ENCODE data around the gene EIF4G3.
"Not testable (repeated sequence)": the region's sequence is repeated elsewhere in the genome, so short reads cannot be mapped to it uniquely, and the experiment has no call there.

EIF4G3 gene

DNA sequence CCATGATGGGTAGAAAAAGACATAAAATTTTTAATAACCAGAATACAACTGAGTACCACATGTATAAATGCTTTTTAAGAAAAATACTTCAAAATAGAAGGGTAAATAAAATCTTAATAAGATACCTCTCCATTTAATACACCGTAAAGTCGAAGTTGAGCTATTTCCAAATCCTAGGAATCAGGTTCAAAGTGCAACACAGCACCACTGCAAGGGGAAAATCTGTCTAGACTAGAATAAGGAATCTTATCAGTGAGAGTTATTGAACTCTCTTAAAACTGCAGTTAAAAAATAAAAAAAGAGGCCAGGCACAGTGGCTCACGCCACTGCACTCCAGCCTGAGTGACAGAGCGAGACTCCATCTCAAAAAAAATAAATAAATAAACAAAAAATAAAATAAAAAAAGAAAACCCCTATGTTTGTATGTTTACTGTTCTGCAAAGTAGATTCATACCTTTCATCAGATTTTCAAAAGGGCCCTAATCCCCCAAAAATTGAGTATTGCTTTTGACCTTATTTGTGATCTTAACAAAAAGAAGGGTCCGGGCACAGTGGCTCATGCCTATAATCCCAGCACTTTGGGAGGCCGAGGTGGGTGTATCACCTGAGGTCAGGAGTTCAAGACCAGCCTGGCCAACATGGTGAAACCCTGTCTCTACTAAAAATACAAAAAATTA is 109.0 kb downstream of the EIF4G3 start:
- DNase-seq (ENCODE audit: low spot score): no peak

DNA sequence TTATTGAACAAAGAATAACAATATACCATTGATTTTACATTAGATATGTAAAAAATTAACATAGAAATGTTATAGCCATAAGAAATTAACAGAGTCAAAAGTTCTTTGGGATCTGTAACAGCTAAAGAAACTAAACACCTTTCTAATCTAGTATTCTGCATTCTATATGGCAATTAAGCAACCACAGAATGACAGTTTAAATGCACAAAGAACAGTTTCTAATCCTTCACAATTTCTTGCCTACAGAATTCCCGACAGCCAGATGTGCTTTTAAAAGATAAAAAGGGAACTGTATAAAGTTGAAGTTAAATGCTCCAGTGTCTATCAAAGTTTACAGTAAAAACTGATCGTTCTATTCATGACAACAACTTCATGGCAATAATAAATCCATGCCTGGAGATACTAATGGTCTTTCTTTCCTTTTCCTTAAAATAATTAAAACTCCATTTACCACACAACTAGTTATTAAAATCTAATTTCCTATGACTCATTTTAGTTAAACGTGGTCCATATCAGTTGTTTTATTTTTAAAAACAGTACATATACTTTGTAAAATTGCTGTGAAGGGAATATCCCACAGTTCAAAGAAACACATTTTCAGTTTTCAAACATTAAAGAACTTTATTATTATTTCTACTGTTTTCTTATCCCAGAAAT is 110.2 kb downstream of the EIF4G3 start:
- DNase-seq (ENCODE audit: low spot score): no peak

DNA sequence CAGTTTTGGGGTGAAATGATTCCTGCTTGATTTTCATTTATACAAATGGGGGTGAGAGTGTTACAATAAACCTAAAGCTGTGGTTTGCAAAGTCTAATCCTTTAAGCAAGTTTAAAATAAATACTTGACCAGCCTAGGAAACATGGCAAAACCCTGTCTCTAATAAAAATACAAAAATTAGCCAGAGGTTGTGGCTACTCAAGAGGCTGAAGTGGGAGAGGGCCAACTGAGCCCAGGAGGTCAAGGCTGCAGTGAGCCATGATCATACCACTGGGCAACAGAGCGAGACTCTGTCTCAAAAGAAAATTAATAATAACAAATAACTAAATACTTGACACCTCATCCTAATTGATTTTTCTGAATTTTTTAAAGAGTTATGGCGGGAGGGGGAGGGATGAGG is 110.8 kb downstream of the EIF4G3 start:
- no peak for DNase-seq (ENCODE audit: low spot score)

DNA sequence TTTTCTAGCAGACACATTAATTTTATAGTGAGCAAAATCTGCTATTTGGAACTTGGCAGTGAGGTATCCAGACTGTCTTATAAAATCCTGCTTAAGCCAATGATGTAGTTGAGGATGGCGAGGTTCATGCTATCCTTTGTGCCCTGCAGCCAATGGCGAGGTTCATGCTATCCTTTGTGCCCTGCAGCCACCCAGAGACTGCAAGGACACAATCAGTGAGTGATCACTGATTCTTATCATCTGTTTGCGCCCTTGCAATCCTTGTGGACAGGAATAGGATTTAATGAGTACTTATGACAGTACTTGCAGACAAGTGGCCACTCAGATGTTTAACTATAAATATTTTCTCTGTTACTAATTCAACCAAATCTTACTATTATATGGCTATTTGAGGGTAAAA is 112.6 kb downstream of the EIF4G3 start:
- DNase-seq (ENCODE audit: low spot score): no peak

DNA sequence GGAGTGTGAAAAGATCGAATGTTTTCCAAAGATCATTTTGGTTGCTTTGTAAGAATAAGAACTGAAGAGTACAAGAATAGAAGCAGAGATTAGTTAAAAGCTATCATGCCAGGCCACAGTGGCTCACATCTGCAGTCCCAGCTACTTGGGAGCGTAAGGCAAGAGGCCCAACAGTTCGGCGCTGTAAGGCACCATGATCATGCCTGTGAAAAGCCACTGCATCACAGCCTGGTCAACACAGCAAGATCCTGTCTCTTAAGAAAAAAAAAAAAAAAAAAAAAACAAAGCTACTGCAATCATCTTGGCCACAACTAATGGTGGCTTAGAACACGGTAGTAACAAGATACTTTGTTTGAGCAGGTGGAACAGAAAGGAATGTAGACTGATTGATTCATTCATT is 116.2 kb downstream of the EIF4G3 start:
- no peak for DNase-seq (ENCODE audit: low spot score)

DNA sequence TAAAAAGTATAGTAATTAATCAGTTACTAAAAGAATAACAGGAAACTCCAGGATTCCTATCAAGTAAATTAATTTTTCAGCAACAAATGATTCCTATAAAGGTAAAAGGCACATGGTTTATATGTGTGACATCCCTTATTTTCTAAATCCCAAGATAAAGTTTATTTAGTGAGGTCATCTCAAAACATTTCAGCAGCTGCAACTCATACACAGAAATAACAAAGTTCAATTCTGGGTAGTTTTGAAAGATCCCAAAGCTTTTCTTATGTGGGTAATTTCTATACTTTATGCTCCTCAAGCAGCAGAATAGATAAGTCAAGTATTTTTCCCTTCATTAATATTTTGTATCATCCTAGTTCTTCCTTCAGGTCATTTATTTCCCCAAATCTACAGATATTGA is 117.7 kb downstream of the EIF4G3 start:
- no peak for DNase-seq (ENCODE audit: low spot score)

DNA sequence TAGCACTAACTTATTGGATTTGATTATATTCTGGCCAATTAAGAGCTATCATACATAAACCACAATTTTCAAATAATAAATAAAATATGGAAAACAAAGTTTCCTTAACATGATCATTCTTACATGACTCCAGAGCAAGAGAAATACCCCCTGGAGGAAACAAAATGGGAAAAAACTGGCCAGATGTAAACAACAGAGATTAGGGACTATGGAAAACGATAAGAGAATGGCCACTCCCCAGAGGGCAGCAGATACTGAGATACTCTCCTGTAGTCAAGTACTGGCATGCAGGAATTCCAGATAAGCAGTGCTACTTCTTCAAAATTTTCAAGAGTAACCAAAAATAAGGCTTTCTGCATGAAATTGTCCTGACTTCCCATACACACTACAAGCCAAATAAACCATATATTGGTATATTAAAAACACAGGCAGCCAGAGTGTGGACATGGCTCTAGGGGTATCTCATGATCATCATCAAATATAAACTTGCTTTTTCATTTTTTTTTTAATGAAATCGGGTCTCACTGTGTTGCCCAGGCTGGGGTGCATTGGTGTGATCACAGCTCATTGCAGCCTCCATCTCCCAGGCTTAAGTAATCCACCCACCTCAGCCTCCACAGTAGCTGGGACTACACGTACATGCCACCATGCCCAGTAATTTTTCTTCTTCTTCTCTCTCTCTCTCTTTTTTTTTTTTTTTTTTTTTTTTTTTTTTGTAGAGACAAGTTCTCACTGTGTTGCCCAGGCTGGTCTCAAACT is 118.5 kb downstream of the EIF4G3 start:
- DNase-seq (ENCODE audit: low spot score): no peak

DNA sequence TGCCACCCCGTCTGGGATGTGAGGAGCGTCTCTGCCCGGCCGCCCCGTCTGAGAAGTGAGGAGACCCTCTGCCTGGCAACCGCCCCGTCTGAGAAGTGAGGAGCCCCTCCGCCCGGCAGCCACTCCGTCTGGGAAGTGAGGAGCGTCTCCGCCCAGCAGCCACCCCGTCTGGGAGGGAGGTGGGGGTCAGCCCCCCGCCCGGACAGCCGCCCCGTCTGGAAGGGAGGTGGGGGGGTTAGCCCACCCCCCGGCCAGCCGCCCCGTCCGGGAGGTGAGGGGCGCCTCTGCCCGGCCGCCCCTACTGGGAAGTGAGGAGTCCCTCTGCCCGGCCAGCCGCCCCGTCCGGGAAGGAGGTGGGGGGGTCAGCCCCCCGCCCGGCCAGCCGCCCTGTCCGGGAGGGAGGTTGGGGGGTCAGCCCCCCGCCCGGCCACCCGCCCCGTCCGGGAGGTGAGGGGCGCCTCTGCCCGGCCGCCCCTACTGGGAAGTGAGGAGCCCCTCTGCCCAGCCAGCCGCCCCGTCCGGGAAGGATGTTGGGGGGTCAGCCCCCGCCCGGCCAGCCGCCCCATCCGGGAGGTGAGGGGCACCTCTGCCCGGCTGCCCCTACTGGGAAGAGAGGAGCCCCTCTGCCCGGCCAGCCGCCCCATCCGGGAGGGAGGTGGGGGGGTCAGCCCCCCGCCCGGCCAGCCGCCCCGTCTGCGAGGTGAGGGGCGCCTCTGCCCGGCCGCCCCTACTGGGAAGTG is 123.3 kb downstream of the EIF4G3 start:
- DNase-seq (ENCODE audit: low spot score): not testable (repeated sequence)

DNA sequence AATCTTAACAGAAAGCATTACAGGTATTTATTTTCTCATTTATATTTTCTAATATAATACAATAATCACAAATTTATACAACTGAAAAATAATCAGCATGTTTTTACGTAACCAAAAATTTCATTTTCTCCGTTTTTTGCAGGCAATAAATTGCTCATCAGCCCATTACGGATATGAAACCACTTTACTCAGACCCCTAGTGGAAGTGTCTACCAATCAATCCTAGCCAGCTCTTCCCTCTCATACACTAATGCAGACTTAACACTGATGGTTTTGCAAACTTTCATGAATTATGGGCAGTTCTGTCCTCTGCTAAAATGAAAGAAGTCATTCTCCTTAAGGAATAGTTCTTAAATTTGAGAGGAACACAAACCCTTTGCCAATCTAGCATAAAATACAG is 124.7 kb downstream of the EIF4G3 start:
- DNase-seq (ENCODE audit: low spot score): no peak

DNA sequence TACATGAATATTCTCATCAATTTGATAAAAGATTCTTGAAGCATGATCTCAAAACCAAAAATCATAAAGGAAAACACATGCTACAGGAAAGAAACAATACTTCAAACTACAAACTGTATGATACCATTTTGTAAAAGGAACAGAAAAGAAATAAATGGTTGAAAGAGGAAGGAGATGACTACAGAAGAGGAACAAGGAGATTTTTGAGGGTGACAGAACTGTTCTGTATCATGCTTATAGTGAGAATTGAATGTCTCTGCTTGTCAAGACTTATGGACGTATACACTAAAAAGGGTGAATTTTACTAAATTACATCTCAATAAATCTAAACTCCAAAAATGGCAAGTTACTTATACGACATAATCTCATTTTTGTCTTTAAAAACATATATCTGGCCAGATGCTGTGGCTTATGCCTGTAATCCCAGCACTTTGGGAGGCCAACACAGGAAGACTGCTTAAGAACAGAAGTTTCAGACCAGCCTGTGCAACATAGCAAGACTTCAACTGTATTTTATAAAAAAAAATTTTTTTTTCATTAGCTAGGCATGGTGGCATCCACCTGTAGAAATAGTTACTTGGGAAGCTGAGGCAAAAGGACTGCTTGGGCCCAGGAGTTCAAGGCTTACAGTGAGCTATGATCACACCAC is 125.4 kb downstream of the EIF4G3 start:
- no peak for DNase-seq (ENCODE audit: low spot score)

DNA sequence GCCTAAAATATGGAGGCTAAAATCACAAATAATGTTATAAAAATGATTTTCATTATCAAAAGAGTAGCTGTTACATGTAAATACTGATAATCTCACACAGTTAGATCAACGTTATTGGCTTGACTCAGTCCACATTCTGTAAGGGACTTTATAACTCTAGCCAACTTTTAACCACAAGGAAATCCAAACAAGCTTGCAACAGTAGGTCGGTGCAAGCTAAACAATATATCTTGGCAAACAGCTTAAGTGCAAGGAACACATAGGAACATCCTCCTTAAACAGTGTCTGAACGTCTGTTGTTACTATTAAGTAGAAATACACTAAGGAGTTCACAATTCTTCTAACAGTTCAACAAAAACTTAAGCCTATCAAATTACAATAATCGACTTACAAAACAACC is 126.7 kb downstream of the EIF4G3 start:
- no peak for DNase-seq (ENCODE audit: low spot score)

DNA sequence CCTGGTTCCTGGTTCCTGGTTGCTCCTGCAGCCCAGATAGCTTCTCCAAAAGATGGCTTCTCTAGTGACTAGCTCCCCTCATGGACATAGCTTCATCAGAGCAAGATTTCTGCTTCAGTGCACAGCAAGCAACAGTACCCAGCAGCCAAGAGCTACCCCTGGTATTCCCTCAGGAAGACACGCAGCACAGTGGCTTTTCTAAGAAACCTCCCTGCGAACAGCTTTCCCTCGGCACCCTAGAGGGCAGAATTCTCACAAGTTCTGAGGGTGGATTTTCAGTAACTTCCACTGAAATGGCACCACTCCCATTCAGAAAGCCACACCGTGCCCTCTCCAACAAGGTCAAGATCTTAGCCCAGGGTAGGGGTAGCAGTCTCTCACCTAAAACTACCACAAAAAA is 128.2 kb downstream of the EIF4G3 start:
- no peak for DNase-seq (ENCODE audit: low spot score)

DNA sequence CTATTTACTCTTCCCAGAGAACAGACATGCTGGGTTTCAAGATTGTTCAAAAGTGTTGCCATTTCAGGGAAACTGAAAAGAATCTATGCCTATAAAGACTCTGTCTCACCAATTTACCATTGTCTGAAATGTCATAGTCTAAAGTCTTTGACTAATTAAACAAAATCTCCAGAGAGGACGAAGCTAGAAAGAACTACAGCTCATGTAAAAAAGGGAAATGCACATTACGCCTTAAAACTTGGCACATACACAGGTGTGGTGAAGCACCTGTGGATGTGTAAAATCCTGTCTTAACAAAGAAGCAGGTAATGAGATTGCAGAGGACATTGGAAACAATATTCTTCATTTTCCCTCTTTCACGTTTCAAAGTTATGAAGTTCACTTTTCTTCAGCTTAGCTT is 130.6 kb downstream of the EIF4G3 start:
- no peak for DNase-seq (ENCODE audit: low spot score)

DNA sequence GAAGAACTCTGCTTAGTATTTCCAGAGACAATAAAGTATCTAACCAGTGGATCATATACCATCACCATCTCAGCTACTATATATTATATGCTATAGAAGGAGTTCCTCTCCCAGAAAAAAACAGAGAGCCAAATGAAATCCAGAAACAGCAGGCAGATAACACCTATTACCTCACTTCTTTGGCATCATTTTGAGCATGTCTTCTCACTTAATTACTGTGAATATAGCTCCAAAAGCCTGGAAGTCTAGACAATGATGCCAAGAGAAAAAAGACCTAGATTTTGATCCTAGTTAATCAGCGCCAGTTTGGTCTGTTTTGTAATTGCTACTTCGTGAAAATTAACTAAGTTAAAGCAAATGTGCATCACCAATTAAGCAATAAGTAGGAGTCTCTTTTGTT is 131.3 kb downstream of the EIF4G3 start:
- no peak for DNase-seq (ENCODE audit: low spot score)

DNA sequence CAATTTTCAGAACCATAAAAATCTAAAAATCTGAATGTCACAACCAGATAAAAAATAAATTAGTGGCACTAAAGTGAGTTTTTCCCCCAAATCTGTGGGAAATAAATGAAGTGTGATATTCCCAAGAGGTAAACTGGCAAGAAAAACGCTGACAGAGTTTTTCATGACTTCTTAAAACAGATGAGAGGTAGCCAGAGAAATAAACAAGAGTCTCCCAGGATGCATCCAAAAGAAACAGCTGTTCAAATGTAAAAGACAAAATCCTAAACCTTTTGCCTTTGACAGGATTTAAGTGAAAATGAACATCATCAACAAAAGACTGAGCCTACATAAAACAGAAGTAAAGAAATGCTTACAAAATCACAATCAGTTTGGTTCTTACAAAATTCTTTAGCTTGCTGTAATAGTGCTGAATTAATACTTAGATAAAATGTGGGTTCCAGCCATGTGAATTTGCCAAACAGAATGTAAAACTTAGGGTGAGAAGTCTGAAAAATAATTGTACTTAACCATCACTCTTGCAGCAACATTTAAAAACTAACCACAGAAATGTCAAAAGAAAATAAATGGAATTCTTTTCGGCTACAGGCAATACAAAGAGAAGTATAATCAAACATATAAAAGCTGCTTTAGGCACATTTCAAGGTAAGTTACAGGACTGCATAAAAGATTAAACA is 133.6 kb downstream of the EIF4G3 start:
- no peak for DNase-seq (ENCODE audit: low spot score)

DNA sequence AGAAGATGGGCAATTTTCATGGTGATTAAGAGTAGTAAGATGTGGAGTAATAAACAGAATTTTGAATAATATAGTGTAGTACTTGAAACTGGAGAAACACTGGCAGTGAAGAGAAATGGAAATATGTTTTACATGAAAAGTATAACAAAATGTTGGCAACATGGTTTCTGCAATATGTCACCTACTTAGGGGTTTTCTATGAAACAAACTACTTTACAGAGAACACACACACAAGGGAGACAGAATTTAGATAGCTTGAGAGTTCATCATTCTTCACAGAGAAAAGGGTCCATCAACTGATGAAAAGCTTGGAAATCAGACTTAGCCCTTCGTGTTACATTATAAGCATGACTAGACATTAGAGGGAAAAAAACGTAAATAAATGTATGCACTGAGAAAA is 135.2 kb downstream of the EIF4G3 start:
- DNase-seq (ENCODE audit: low spot score): no peak

DNA sequence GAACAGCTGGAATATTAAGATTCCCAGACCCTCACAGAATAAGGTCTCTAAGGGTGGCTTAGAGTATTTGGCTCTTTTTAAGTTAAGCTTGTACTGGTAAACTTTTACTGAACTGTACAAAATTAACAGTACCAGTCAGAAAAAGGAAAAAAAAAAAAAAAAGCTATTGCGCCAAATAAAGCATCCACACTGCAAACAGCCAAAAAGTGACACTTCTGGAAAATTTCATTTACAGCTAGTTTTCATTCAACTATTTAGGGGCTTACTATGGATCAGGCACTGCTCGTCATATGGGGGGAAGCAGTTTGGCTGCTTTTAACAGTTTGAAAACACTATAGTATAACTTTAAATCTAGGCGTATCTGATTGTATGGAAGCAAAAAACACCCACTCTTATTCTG is 139.6 kb downstream of the EIF4G3 start:
- no peak for DNase-seq (ENCODE audit: low spot score)

DNA sequence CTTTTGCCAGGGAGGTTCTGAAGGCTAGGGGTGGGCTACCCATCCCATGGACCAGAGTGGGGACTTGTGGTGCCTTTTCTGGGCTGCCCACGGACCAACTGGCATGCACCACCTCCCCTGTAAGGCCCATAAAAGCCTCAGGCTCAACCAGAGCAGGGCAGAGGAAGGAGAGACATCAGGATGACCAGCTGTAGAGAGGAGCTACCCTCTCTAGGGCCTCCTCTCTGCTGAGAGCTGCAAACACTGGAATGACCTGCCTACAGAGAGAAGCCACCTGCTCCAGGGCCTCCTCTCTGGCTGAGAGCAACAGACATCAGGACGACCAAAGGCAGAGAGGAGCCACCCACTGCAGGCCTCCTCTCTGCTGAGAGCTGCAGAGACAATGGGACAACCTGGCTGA is 140.9 kb downstream of the EIF4G3 start:
- no peak for DNase-seq (ENCODE audit: low spot score)

DNA sequence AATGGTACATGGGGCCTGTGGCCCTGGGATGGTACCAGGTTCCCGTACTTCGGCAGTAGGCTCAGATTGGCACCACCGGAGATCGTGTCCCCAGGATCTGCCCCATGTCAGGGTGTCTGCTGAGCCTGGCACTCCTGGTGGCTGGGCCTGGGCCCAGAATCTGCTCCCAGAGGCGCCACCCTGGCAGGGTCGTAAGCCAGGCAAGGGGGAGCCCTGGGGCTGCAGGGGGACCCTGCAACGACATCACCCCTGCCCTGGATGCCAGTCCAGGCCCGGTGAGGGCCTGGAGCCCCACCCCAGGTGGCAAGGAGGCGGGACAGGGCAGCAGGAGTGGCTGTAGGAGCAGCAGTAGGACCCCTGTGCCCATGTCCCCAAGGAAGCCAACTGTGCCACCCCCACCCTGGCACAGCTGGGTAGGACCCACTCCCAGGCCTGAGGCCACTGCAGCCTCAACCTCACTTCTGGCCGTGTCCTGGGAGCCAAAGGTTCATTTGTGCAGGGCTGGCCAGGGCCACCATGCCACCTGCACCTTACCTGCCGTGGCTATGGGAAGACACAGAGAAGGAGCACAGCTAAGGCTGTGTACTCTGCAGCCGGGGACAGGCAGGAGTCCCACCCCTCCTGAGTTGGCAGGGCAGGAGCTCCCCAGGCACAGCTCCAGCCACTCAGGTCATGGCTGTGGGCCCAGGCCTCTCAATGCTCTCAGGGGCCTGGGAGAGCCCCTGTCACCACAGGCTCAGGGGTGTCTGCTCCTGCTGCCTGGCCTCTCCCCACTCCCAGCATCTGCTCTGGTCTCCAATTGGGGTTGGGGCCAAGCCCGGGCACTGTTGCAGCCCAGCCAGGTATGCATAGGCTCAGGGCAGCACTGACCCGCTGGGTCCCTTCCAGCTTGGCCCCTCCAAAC is 141.7 kb downstream of the EIF4G3 start:
- no peak for DNase-seq (ENCODE audit: low spot score)

DNA sequence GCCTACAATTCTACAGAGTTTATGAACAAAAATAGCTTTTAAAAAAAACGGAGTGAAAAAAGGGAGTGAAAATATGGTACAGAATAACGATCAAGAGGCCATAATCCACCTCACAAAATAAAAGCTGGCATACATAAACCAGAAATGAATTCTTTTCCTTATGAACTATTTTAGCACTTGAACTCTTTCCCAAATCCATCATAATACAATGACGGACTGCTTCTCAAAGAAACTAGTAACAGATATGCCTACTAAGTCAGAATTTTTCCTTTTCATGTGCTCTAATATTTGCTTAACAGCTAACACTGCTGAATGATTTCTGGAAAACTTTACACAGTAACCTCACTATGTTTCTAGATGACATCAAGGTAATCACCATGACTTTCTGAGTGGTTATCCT is 144.0 kb downstream of the EIF4G3 start:
- DNase-seq (ENCODE audit: low spot score): no peak

DNA sequence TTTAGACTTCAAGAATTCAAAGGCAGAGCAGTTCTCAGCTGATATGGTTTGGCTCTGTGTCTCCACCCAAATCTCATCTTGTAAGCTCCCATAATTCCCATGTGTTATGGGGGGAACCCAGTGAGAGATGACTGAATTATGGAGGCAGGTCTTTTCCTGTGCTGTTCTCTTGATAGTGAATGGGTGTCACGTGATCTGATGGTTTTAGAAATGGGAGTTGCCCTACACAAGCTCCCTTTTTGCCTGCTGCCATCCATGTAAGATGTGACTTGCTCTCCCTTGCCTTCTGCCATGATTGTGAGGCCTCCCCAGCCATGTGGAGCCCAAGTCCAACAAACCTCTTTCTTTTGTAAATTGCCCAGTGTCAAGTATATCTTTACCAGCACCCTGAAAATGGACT is 146.5 kb downstream of the EIF4G3 start:
- no peak for DNase-seq (ENCODE audit: low spot score)
